NB4 (cell line): ENCODE results near the gene MOGAT1.

Source experiments
- CTCF ChIP-seq: IDR thresholded peaks from one replicate; pipeline ENCODE4 v1.5.1; 2012; ENCODE audit warnings: low read depth, low read length
- MYC ChIP-seq: IDR thresholded peaks from 2 replicates; pipeline ENCODE4 v1.6.1; 2011; ENCODE audit warnings: low read depth, low read length
- POLR2A ChIP-seq: IDR thresholded peaks from 2 replicates; pipeline ENCODE4 v1.6.1; 2011; ENCODE audit warnings: mild to moderate bottlenecking; ENCODE audit not compliant: insufficient read length; ENCODE audit errors: extremely low read depth

- TF ChIP-seq CTCF = no peak
- no peak for TF ChIP-seq MYC
- TF ChIP-seq POLR2A = no peak
Measured at GRCh38 chr2:222670191-222671038, 1.0 kb upstream of the MOGAT1 start.
